GM12878 (cell line): ENCODE data around the gene LDLRAD4. TPM values are rescaled to one million over a fixed set of nuclear protein-coding genes. Genes with fewer than 3 reads are reported as not detected.

Experiments used
- ATAC-seq: fragments of 200-7000 bp; cut with Tn5 transposase; 3 replicates; pipeline ENCODE4 v1.9.1; 2020; ENCODE audit warnings: mild to moderate bottlenecking, moderate library complexity
- BruUV-seq: library from RNA; stranded (reverse); fragments of 400-500 nt; replicated peaks from 2 replicates; lab custom pipeline; 2021; lab: Mats Ljungman, UMichigan
- CTCF ChIA-PET: fragments of 300-600 bp; sonication (Branson Sonifier 250); formaldehyde crosslinking; extraction: SDS; loops from one replicate; lab custom pipeline; 2021; ENCODE audit warnings: inconsistent platforms; lab: Yijun Ruan, JAX
- POLR2A ChIA-PET: fragments of 350-600 bp; formaldehyde crosslinking; extraction: SDS; loops from one replicate; lab custom pipeline; 2021; ENCODE audit warnings: inconsistent platforms; lab: Charles Lee
- RAD21 ChIA-PET: fragments of 300-600 bp; sonication (Branson Sonifier 250); formaldehyde crosslinking; loops from one replicate; lab custom pipeline; 2023; ENCODE audit warnings: antibody characterized with exemption; ENCODE audit not compliant: unreplicated experiment; lab: Charles Lee
- SMC1A ChIA-PET: fragments of 300-600 bp; sonication (Branson Sonifier 250); formaldehyde crosslinking; loops from one replicate; lab custom pipeline; 2023; ENCODE audit not compliant: unreplicated experiment, uncharacterized antibody; lab: Charles Lee
- DNase-seq: peaks from one replicate; pipeline ENCODE4 v3.0.0-alpha.2; 2011; ENCODE audit warnings: low read depth, low spot score
- FAIRE-seq: peaks from 3 replicates; lab custom pipeline; 2011; peaks lifted over from hg19 to GRCh38; lab: Jason Lieb, UNC
- H2AFZ ChIP-seq: 2 replicates; pipeline ENCODE4 v1.6.0; 2011; ENCODE audit warnings: low read depth, low read length, control low read depth; ENCODE audit not compliant: control insufficient read depth
- H3K27ac ChIP-seq: 2 replicates; pipeline ENCODE4 v1.5.1; 2011; ENCODE audit warnings: control low read depth; ENCODE audit not compliant: control insufficient read depth, insufficient read depth
- H3K27me3 ChIP-seq, 2 experiments: replicated peaks in 1 of 2; 2 replicates each; pipeline versions ENCODE4 v1.6.0 to v1.6.1; 2011; ENCODE audit warnings: low read length in 1 of 2; ENCODE audit not compliant: control insufficient read depth in 2 of 2, insufficient read depth in 2 of 2
- H3K36me3 ChIP-seq, 2 experiments: 2 replicates each; pipeline ENCODE4 v1.5.1; 2011; ENCODE audit warnings: low read length in 1 of 2; ENCODE audit not compliant: control insufficient read depth in 2 of 2, insufficient read depth in 2 of 2
- H3K4me1 ChIP-seq: 2 replicates; pipeline ENCODE4 v1.6.1; 2011; ENCODE audit warnings: mild to moderate bottlenecking, low read length, moderate library complexity, mixed read lengths; ENCODE audit not compliant: control insufficient read depth, insufficient read depth
- H3K4me2 ChIP-seq: 2 replicates; pipeline ENCODE4 v1.6.0; 2011; ENCODE audit warnings: control low read depth; ENCODE audit not compliant: control insufficient read depth, insufficient read depth
- H3K4me3 ChIP-seq: fragments of 200-600 bp; sonication (generic); 2 replicates; pipeline ENCODE4 v1.5.1; 2016
- H3K79me2 ChIP-seq: 2 replicates; pipeline ENCODE4 v1.6.0; 2011; ENCODE audit warnings: low read length; ENCODE audit not compliant: control insufficient read depth, insufficient read depth
- H3K9ac ChIP-seq: 2 replicates; pipeline ENCODE4 v1.8.0; 2011; ENCODE audit warnings: low read length, control low read depth, mixed read lengths; ENCODE audit not compliant: control insufficient read depth, insufficient read depth
- H3K9me3 ChIP-seq: replicated peaks from 3 replicates; pipeline ENCODE4 v1.5.1; 2011; ENCODE audit warnings: mild to moderate bottlenecking, low read length; ENCODE audit not compliant: control insufficient read depth, insufficient read depth
- H4K20me1 ChIP-seq: 2 replicates; pipeline ENCODE4 v1.6.0; 2011; ENCODE audit not compliant: control insufficient read depth, insufficient read depth
- BMI1 ChIP-seq: fragments of 450-650 bp; IDR thresholded peaks from 2 replicates; pipeline ENCODE4 v1.6.1; 2016; ENCODE audit warnings: mild to moderate bottlenecking, moderate library complexity, borderline replicate concordance
- CREM ChIP-seq: IDR thresholded peaks from 2 replicates; pipeline ENCODE4 v1.6.1; 2014; ENCODE audit warnings: antibody characterized with exemption, low read depth
- EGR1 ChIP-seq, 2 experiments: IDR thresholded peaks; 1 replicate in 1 of 2; 2 replicates in 1 of 2; pipeline ENCODE4 v1.6.1; 2011 to 2012; ENCODE audit warnings: low read depth in 2 of 2, low read length in 2 of 2, borderline replicate concordance in 1 of 2, mild to moderate bottlenecking in 1 of 2, moderate library complexity in 1 of 2
- ESRRA ChIP-seq: IDR thresholded peaks from 2 replicates; pipeline ENCODE4 v1.6.1; 2012; ENCODE audit warnings: mild to moderate bottlenecking, low read length, improper control_type of control experiment
- FOS ChIP-seq: IDR thresholded peaks from 3 replicates; pipeline ENCODE4 v1.6.1; 2011; ENCODE audit warnings: borderline replicate concordance; ENCODE audit not compliant: insufficient read length; ENCODE audit errors: extremely low read depth
- HDGF ChIP-seq: fragments of 450-650 bp; IDR thresholded peaks from 2 replicates; pipeline ENCODE4 v1.6.1; 2016; ENCODE audit warnings: antibody characterized with exemption
- IKZF1 ChIP-seq: fragments of 450-650 bp; conservative IDR thresholded peaks from 2 replicates; pipeline ENCODE4 v1.6.1; 2017; ENCODE audit warnings: antibody characterized with exemption, mild to moderate bottlenecking
- IRF4 ChIP-seq: IDR thresholded peaks from 2 replicates; pipeline ENCODE4 v1.6.1; 2011; ENCODE audit warnings: low read depth, low read length
- KAT2A ChIP-seq: conservative IDR thresholded peaks from 2 replicates; pipeline ENCODE4 v1.6.1; 2011; ENCODE audit warnings: low read depth, low read length; ENCODE audit not compliant: control insufficient read depth
- LARP7 ChIP-seq: fragments of 450-650 bp; IDR thresholded peaks from 2 replicates; pipeline ENCODE4 v1.6.1; 2017; ENCODE audit warnings: mild to moderate bottlenecking
- SIX5 ChIP-seq: IDR thresholded peaks from 2 replicates; pipeline ENCODE4 v1.6.1; 2011; ENCODE audit warnings: mild to moderate bottlenecking, low read depth, low read length, moderate library complexity; ENCODE audit not compliant: severe bottlenecking
- TCF7 ChIP-seq: IDR thresholded peaks from 2 replicates; pipeline ENCODE4 v1.6.1; 2014; ENCODE audit warnings: antibody characterized with exemption, borderline replicate concordance
- YBX1 ChIP-seq: fragments of 450-650 bp; IDR thresholded peaks from 2 replicates; pipeline ENCODE4 v1.6.1; 2016; ENCODE audit warnings: antibody characterized with exemption
- ZNF217 ChIP-seq: fragments of 450-650 bp; IDR thresholded peaks from 2 replicates; pipeline ENCODE4 v1.6.1; 2017; ENCODE audit warnings: antibody characterized with exemption, mild to moderate bottlenecking
- ZNF384 ChIP-seq: IDR thresholded peaks from 2 replicates; pipeline ENCODE4 v1.6.1; 2012; ENCODE audit warnings: low read depth, mild to moderate bottlenecking, low read length, improper control_type of control experiment, borderline replicate concordance
- WGBS: methylation state at CpG from one replicate; pipeline ENCODE4 v1.1.6; 2016; ENCODE audit warnings: low lambda C conversion rate; ENCODE audit not compliant: insufficient replicate concordance, insufficient coverage; ENCODE audit errors: missing lambda C conversion rate; 5-methylcytosine and 5-hydroxymethylcytosine counted together
- in situ Hi-C: fragments of 300-500 bp; cut with MboI; formaldehyde crosslinking; loops from 9 replicates; pipeline ENCODE4 v1.14.3; 2018; ENCODE audit warnings: mixed read lengths
- intact Hi-C: fragments of 100-400 bp; cut with micrococcal nuclease; formaldehyde crosslinking; loops from one replicate; pipeline ENCODE4 v1.14.2; 2022; ENCODE audit not compliant: unreplicated experiment
- polyA plus RNA-seq, 11 experiments: library from polyadenylated mRNA; depleted of rRNA in 4 of 11; unstranded in 6 of 11; stranded (reverse) in 5 of 11; fragments of >200 nt; fragmentation: Nextera tagmentation in 4 of 11; fragmentation: Illumina TruSeq in 1 of 11; extraction: Ambion mirVana in 4 of 11; extraction: Trizol in 1 of 11; gene quantifications; 1 replicate in 1 of 11; 2 replicates in 10 of 11; pipeline versions ENCODE4 v1.2.1 to v1.2.3, GENCODE V29; 2011 to 2016; ENCODE audit warnings: inconsistent platforms in 2 of 11, missing spikeins in 2 of 11, low read depth in 1 of 11
- total RNA-seq, 4 experiments: library from RNA; depleted of rRNA in 3 of 4; stranded (reverse); fragments of >200 nt in 3 of 4; fragmentation: Illumina TruSeq in 1 of 4; extraction: Trizol in 1 of 4; gene quantifications; 2 replicates each; pipeline versions ENCODE4 v1.2.1 to v1.2.3, GENCODE V29; 2013 to 2021
- TF ChIP-seq, protein P1 (sequence below): IDR thresholded peaks from 2 replicates; pipeline ENCODE4 v1.6.1; 2012; ENCODE audit warnings: low read depth, low read length, improper control_type of control experiment
- TF ChIP-seq, protein P2 (sequence below): fragments of 450-650 bp; IDR thresholded peaks from 2 replicates; pipeline ENCODE4 v1.6.1; 2017; ENCODE audit warnings: mild to moderate bottlenecking, moderate library complexity
- TF ChIP-seq, protein P3 (sequence below): fragments of 450-650 bp; IDR thresholded peaks from 2 replicates; pipeline ENCODE4 v1.6.1; 2017; ENCODE audit warnings: mild to moderate bottlenecking, moderate library complexity

Gene LDLRAD4
- total and polyA plus RNA-seq, 10 of the 15 experiments (the other 5 are each of a cell fraction or from before 2014, with no cell fraction given) = 2.7 to 16.8 (median 11.2) TPM

DNA sequence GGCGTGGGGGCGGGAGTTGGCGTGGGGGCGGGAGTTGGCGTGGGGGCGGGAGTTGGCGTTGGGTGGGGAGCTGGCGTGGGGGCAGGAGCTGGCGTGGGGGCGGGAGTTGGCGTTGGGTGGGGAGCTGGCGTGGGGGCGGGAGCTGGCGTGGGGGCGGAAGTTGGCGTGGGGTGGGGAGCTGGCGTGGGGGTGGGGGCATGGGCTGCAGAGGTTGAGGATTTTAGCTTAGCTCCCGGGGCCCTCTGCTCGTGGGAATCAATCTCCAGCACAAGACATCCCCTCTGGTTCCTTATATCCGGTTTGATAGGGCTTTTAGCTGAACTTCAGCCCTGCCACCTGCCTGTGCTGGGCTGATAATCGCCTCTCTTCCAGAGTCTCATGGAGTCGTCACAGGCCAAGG lies 177.0 kb downstream of the LDLRAD4 start:
- Histone ChIP-seq H3K4me1 (no peaks in the 10 kb centered on the region), H3K9me3 (no peaks in the 10 kb centered on the region), H3K4me2 (no peak overlapping the region), H3K36me3 (no peaks in the 10 kb centered on the region), H4K20me1 (no peaks in the 10 kb centered on the region), H3K9ac (no peak overlapping the region), H3K4me3 (no peak overlapping the region), H2AFZ (no peak overlapping the region), H3K79me2 (no peaks in the 10 kb centered on the region), H3K27ac (no peak overlapping the region), H3K27me3 (peaks cover 0 to 2% of the 10 kb centered on the region in 2 experiments; a peak in 1 of 4 replicates)
- ATAC-seq (no peak), FAIRE-seq (no peak), DNase-seq (no peak)
- WGBS = 38% methylated on average over 5 of the region's 22 CpGs
- ChIA-PET POLR2A (no interaction called here), SMC1A (no interaction called here), CTCF (no interaction called here), RAD21 (no interaction called here)
- in situ Hi-C loops = no loop called here
- BruUV-seq = no TSS peak
- intact Hi-C loops = no loop called here
- TF ChIP-seq IRF4 (no peak), IKZF1 (no peak), ZNF384 (no peak), HDGF (no peak), CREM (no peak), YBX1 (no peak), ESRRA (no peak), LARP7 (no peak), KAT2A (no peak), SIX5 (no peak), BMI1 (no peak), FOS (no peak), TCF7 (no peak), EGR1 (IDR thresholded peaks at IDR 0.05; ENCODE audit: borderline replicate concordance in 1 of 2, low read depth in 2 of 2, low read length in 2 of 2) (no peak), ZNF217 (no peak)
- TF ChIP-seq, protein P1, sequence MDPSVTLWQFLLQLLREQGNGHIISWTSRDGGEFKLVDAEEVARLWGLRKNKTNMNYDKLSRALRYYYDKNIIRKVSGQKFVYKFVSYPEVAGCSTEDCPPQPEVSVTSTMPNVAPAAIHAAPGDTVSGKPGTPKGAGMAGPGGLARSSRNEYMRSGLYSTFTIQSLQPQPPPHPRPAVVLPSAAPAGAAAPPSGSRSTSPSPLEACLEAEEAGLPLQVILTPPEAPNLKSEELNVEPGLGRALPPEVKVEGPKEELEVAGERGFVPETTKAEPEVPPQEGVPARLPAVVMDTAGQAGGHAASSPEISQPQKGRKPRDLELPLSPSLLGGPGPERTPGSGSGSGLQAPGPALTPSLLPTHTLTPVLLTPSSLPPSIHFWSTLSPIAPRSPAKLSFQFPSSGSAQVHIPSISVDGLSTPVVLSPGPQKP = no peak
- TF ChIP-seq, protein P2, sequence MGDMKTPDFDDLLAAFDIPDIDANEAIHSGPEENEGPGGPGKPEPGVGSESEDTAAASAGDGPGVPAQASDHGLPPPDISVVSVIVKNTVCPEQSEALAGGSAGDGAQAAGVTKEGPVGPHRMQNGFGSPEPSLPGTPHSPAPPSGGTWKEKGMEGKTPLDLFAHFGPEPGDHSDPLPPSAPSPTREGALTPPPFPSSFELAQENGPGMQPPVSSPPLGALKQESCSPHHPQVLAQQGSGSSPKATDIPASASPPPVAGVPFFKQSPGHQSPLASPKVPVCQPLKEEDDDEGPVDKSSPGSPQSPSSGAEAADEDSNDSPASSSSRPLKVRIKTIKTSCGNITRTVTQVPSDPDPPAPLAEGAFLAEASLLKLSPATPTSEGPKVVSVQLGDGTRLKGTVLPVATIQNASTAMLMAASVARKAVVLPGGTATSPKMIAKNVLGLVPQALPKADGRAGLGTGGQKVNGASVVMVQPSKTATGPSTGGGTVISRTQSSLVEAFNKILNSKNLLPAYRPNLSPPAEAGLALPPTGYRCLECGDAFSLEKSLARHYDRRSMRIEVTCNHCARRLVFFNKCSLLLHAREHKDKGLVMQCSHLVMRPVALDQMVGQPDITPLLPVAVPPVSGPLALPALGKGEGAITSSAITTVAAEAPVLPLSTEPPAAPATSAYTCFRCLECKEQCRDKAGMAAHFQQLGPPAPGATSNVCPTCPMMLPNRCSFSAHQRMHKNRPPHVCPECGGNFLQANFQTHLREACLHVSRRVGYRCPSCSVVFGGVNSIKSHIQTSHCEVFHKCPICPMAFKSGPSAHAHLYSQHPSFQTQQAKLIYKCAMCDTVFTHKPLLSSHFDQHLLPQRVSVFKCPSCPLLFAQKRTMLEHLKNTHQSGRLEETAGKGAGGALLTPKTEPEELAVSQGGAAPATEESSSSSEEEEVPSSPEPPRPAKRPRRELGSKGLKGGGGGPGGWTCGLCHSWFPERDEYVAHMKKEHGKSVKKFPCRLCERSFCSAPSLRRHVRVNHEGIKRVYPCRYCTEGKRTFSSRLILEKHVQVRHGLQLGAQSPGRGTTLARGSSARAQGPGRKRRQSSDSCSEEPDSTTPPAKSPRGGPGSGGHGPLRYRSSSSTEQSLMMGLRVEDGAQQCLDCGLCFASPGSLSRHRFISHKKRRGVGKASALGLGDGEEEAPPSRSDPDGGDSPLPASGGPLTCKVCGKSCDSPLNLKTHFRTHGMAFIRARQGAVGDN = no peak
- TF ChIP-seq, protein P3, sequence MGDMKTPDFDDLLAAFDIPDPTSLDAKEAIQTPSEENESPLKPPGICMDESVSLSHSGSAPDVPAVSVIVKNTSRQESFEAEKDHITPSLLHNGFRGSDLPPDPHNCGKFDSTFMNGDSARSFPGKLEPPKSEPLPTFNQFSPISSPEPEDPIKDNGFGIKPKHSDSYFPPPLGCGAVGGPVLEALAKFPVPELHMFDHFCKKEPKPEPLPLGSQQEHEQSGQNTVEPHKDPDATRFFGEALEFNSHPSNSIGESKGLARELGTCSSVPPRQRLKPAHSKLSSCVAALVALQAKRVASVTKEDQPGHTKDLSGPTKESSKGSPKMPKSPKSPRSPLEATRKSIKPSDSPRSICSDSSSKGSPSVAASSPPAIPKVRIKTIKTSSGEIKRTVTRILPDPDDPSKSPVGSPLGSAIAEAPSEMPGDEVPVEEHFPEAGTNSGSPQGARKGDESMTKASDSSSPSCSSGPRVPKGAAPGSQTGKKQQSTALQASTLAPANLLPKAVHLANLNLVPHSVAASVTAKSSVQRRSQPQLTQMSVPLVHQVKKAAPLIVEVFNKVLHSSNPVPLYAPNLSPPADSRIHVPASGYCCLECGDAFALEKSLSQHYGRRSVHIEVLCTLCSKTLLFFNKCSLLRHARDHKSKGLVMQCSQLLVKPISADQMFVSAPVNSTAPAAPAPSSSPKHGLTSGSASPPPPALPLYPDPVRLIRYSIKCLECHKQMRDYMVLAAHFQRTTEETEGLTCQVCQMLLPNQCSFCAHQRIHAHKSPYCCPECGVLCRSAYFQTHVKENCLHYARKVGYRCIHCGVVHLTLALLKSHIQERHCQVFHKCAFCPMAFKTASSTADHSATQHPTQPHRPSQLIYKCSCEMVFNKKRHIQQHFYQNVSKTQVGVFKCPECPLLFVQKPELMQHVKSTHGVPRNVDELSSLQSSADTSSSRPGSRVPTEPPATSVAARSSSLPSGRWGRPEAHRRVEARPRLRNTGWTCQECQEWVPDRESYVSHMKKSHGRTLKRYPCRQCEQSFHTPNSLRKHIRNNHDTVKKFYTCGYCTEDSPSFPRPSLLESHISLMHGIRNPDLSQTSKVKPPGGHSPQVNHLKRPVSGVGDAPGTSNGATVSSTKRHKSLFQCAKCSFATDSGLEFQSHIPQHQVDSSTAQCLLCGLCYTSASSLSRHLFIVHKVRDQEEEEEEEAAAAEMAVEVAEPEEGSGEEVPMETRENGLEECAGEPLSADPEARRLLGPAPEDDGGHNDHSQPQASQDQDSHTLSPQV = no peak
